ENCODE data around the gene SESN1.
A peak's percentile ranks its signal among the peaks of the same experiment; 100 is the strongest.
"Not testable (repeated sequence)": the region's sequence is repeated elsewhere in the genome, so short reads cannot be mapped to it uniquely, and the experiment has no call there.

Gene SESN1

DNA sequence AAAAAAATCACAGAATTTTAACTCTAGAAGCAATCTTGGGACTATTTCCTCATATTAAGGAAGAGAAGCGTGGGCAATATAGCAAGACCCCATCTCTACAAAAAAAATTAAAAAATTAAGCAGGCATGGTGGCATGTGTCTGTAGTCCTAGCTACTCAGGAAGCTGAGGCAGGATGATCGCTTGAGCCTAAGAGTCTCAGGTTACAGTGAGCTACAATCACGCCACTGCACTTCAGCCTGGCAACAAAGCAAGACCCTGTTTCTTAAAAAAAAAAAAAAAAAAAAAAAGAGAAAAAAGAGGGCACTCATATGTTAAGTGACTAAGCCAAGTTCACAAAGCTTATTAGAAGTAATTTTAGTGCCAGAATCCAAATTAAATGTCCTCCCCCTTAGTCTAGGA lies 100.8 kb downstream of the SESN1 start:
- no peak for DNase-seq

- no peak for DNase-seq
Observed at GRCh38 chr6:108989700-108990099, 104.9 kb downstream of the SESN1 start.

DNA sequence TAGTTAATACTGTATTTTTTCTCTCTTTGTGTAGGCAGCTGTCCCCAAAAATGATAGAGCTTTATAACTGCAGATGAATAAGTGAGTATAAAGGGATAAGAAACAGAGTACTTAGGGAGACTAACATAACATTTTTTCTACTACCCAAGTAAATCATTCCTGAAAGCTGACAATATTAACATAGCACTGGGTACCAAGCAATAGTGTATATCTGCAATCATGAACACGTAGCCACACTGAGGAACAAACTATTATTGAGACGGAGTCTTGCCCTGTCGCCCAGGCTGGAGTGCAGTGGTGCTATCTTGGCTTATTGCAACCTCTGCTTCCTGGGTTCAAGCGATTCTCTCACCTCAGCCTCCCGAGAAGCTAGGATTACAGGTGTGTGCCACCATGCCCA lies 105.9 kb downstream of the SESN1 start:
- DNase-seq = no peak

DNA sequence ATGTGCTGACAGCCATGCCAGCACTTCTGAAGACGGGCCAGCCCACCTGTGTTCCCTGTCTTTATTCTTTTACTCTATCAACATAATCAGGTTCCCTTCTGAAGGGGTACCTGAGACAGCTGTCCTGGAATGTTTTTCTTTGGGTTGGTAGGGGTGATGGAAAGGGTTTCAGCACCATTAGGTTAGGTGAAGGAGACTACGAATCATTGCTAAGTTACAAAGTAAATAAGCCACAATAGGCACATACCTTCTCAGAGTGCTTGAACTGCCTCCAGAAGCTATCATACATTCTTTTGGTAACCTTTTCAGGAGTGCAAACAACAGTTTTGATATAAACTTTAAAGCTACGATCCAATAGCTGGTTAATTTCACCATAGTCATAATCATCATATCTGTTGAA lies 106.3 kb downstream of the SESN1 start:
- DNase-seq = no peak

- no peak for DNase-seq
Observed at GRCh38 chr6:108987156-108987555, 107.5 kb downstream of the SESN1 start.

GRCh38 chr6:108985301-108985700 lies 109.3 kb downstream of the SESN1 start:
- no peak for DNase-seq

DNA sequence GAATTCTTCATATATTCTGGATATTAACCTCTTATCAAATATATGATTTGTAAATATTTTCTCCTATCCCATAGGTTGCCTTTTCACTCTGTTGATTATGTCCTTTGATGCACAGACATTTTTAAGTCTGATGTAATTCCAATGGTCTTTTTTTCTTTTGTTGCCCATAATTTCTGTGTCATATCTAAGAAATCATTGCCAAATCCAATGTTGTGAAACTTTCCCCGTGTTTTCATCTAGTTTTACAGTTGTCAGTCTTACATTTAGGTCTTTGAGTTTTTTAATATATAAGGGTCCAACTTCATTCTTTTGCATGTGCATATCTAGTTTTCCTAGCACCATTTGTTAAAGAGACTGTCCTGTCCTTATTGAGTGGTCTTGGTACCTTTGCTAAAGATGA lies 111.5 kb downstream of the SESN1 start:
- no peak for DNase-seq

DNA sequence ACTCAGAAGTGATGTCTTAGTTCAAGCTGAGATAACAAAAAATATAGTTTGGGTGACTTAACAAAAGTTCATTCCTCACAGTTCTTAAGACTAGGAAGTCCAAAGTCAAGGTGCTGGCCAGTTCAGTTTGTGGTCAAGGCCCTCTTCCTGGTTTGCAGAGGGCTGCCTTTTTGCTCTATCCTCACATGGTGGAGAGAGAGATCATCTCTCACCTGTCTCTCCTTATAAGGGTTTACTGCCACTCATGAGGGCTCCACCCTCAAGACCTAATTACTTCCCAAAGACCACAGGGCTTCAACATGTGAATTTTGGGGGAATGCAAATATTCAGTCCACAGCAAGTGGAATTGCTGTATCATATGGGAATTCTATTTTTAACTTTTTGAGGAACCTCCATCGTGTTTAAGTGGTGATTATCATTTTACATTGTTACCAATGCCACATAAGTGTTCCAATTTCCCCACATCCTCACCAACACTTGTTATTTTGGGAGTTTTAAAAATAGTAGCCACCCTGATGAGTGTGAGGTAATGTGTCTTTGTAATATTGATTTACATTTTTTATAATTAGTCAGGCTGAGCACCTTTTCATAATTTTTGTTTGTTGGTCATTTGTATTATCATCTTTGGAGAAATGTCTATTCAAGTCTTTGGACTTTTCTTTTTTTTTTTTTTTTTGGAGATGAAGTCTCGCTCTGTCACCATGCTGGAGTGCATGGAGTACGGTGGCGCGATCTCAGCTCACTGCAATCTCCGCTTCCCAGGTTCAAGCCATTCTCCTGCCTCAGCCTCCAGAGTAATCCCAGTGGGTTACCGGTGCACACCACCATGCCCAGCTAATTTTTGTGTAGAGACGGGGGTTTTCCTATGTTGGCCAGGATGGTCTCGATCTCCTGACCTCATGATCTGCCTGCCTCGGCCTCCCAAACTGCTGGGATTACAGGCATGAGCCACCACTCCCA lies 112.2 kb downstream of the SESN1 start:
- no peak for DNase-seq

- DNase-seq = not testable (repeated sequence)
Observed at GRCh38 chr6:108978638-108979037, 116.0 kb downstream of the SESN1 start.

DNA sequence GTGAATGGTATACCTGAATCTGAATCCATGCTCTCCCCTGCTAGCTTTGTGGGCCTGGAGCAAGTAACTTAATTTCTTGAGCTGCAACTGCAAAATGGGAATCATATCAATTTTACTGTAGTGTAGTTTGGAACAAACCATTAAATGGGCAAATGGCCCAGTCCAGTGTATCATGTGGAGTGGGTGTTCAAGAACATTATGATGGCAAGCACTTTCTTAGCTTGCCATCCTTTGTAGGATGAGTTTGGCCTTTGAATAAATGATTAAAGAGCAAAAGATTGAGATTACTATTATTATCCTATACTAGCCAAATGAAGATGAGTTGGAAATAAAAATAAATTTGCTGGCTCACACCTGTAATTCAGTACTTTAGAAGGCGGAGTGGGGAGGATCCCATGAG lies 120.4 kb downstream of the SESN1 start:
- DNase-seq = no peak

- DNase-seq = no peak
Observed at GRCh38 chr6:108969776-108970175, 124.9 kb downstream of the SESN1 start.

- DNase-seq = no peak
Observed at GRCh38 chr6:108968325-108969316, 126.0 kb downstream of the SESN1 start.

- DNase-seq = peak in 1 of 5 experiments; percentile 25
Observed at GRCh38 chr6:108966855-108967755, 127.5 kb downstream of the SESN1 start.

DNA sequence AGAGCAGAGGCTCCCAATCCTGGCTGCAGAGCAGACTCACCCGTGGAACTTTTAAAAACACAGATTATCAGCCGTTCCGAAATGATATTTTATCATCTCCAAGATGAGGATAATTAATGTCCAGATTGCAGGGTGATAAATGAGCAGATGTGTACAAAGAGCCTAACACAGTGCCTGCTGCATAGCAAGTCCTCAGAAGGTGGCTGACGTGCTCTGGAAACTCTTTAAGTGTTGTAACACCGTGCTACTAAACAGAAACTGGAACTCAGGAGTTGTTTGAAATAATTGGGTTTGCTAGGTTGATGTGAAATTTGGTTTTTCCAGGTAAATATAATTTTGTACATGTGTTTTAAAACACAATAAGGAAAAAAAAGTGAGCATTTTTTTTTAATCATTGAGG lies 128.4 kb downstream of the SESN1 start:
- DNase-seq = no peak

GRCh38 chr6:108961985-108962384 lies 132.7 kb downstream of the SESN1 start:
- no peak for DNase-seq

DNA sequence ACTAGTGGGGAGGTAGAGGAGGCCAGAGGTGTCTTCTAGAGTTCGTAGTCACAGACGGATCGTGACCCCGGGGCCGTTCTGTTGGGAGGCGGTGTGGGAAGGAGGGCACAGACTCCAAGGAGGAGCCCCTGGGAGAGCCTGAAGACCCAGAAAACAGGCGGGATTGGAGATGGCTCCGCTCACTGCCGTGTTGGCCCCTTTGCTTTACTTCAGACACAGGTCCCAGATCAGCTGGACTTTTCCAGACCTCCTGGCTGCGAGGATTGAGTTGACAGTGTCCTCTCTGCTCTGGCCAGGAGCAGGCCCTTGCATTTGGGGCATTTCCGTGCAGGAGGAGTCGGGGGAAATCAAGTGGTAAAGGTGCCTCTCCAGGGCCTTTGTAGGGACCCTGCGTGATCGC lies 133.6 kb downstream of the SESN1 start:
- DNase-seq = no peak

- DNase-seq = no peak
Observed at GRCh38 chr6:108960601-108961000, 134.0 kb downstream of the SESN1 start.

- DNase-seq = no peak
Observed at GRCh38 chr6:108959972-108960582, 134.6 kb downstream of the SESN1 start.

DNA sequence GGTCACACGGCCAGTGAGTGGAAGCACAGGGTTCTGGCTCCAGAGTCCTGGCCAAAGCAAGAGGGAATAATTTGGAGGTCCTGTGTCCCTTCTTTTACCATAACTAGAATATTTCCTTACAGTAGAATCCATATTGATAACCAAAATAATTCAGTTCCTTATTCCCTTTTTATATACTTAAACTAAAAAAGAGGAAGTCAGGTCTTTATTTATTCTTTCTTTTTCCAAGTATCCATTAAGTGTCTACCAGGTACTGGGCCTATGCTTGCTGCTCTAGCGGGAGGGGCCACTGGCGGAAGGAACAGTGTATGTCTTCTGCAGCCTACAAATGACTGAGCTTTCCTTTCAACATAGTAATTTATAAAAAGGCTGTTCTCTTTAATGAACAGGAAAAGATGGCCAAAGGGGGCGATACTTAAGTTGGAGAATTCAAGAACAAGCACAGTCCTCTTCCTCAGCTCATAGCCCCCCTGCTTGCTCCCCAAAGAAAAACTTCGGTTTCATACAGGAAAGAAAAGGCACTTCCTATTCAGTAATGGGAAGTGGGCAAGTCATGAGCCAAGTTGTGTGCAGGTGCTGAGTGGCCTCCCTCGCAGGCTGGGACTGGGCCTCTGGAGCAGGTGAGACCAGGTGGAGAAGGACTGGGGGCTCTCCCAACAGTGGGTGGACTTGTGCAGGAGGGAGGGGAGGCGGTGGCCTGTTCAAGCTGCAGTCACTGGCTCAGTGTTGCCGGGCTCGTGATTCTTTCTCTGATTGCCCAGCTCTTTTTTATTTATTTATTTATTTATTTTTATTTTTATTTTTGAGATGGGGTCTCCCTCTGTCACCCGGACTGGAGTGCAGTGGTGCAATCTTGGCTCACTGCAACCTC lies 135.5 kb downstream of the SESN1 start:
- no peak for DNase-seq

DNA sequence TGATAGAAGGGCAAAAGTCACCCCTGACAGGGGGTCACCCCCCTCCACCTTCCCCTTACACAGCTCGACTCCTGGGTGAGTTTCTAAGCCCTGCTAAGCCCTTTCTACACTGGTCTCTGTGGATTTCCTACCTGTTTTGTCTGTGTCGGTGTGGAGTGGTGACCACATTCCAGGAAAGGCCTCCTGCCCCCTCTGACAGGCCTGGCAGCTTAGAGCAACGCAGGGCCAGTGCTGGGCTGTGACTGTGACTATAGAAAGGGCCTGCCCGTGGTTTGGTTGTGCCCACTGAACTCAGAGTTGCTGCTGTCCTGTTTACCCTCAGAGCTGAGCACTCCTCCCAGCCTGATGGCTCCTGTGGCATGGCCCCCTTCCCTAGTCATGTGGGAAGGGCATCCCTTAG lies 137.4 kb downstream of the SESN1 start:
- DNase-seq = no peak

Measured in T-helper 2 cell (primary cell).